ENCODE measurements around the gene SLC12A8.
A peak's percentile ranks its signal among the peaks of the same experiment; 100 is the strongest.

SLC12A8 gene

GRCh38 chr3:125052624-125053303 is 159.8 kb downstream of the SLC12A8 start:
- Histone ChIP-seq H3K9me3 (ENCODE audit: control insufficient read depth, low read length) (no peaks in the 10 kb centered on the region), H3K27ac (ENCODE audit: low read depth, low read length, severe bottlenecking) (peak overlapping the region; percentile 96), H3K4me1 (ENCODE audit: control insufficient read depth, insufficient read depth, low read length, poor library complexity, severe bottlenecking) (peaks cover 58% of the 10 kb centered on the region), H3K4me3 (ENCODE audit: extremely low read depth, insufficient read depth, low read length, poor library complexity, severe bottlenecking) (peak overlapping the region; percentile 92), H3K36me3 (ENCODE audit: control insufficient read depth, insufficient read depth, low read length) (peaks cover 52% of the 10 kb centered on the region)
- 43 to 46% methylated on average over 6 to 7 of the region's 8 CpGs for WGBS, 2 experiments (ENCODE audit: insufficient coverage in 2 of 2)

- Histone ChIP-seq H3K4me1 (ENCODE audit: control insufficient read depth, insufficient read depth, low read length, poor library complexity, severe bottlenecking) (peaks cover 60% of the 10 kb centered on the region), H3K9me3 (ENCODE audit: control insufficient read depth, low read length) (no peaks in the 10 kb centered on the region), H3K36me3 (ENCODE audit: control insufficient read depth, insufficient read depth, low read length) (peaks cover 60% of the 10 kb centered on the region), H3K27ac (ENCODE audit: low read depth, low read length, severe bottlenecking) (peak overlapping the region; percentile 96), H3K4me3 (ENCODE audit: extremely low read depth, insufficient read depth, low read length, poor library complexity, severe bottlenecking) (peak overlapping the region; percentile 92)
- 11 to 13% methylated on average over 6 to 10 of the region's 14 CpGs for WGBS, 2 experiments (ENCODE audit: insufficient coverage in 2 of 2)
Measured at GRCh38 chr3:125051715-125052581, 160.6 kb downstream of the SLC12A8 start.

- Histone ChIP-seq H3K36me3 (ENCODE audit: control insufficient read depth, insufficient read depth, low read length) (peaks cover 67% of the 10 kb centered on the region), H3K4me3 (ENCODE audit: extremely low read depth, insufficient read depth, low read length, poor library complexity, severe bottlenecking) (no peak overlapping the region), H3K9me3 (ENCODE audit: control insufficient read depth, low read length) (no peaks in the 10 kb centered on the region), H3K27ac (ENCODE audit: low read depth, low read length, severe bottlenecking) (peak overlapping the region; percentile 96), H3K4me1 (ENCODE audit: control insufficient read depth, insufficient read depth, low read length, poor library complexity, severe bottlenecking) (peaks cover 59% of the 10 kb centered on the region)
- WGBS, 2 experiments (ENCODE audit: insufficient coverage in 2 of 2) = 85 to 100% methylated on average over 3 to 4 of the region's 7 CpGs
Measured at GRCh38 chr3:125051205-125051604, 161.3 kb downstream of the SLC12A8 start.

- Histone ChIP-seq H3K9me3 (ENCODE audit: control insufficient read depth, low read length) (no peaks in the 10 kb centered on the region), H3K4me1 (ENCODE audit: control insufficient read depth, insufficient read depth, low read length, poor library complexity, severe bottlenecking) (peaks cover 63% of the 10 kb centered on the region)
- 89 to 90% methylated on average over 4 to 6 of the region's 6 CpGs for WGBS, 2 experiments (ENCODE audit: insufficient coverage in 2 of 2)
Measured at GRCh38 chr3:125050488-125051090, 162.0 kb downstream of the SLC12A8 start.

GRCh38 chr3:125048282-125048681 is 164.3 kb downstream of the SLC12A8 start:
- Histone ChIP-seq H3K4me3 (ENCODE audit: extremely low read depth, insufficient read depth, low read length, poor library complexity, severe bottlenecking) (no peak overlapping the region), H3K27ac (ENCODE audit: low read depth, low read length, severe bottlenecking) (no peak overlapping the region), H3K36me3 (ENCODE audit: control insufficient read depth, insufficient read depth, low read length) (peaks cover 80% of the 10 kb centered on the region), H3K9me3 (ENCODE audit: control insufficient read depth, low read length) (no peaks in the 10 kb centered on the region), H3K4me1 (ENCODE audit: control insufficient read depth, insufficient read depth, low read length, poor library complexity, severe bottlenecking) (peaks cover 77% of the 10 kb centered on the region)
- WGBS, 2 experiments (ENCODE audit: insufficient coverage in 2 of 2) = 94 to 100% methylated on average over 3 of the region's 3 CpGs

More at GRCh38 chr3:125050488-125051090, 162.0 kb downstream of the SLC12A8 start:
- Histone ChIP-seq H3K27ac (ENCODE audit: low read depth, low read length, severe bottlenecking) (no peak overlapping the region), H3K36me3 (ENCODE audit: control insufficient read depth, insufficient read depth, low read length) (peaks cover 67% of the 10 kb centered on the region), H3K4me3 (ENCODE audit: extremely low read depth, insufficient read depth, low read length, poor library complexity, severe bottlenecking) (no peak overlapping the region)

GRCh38 chr3:125045965-125046364 is 166.6 kb downstream of the SLC12A8 start:
- no peak overlapping the region for H3K4me3 ChIP-seq (ENCODE audit: extremely low read depth, insufficient read depth, low read length, poor library complexity, severe bottlenecking)
- H3K27ac ChIP-seq (ENCODE audit: low read depth, low read length, severe bottlenecking) = no peak overlapping the region
- 57 to 80% methylated on average over 1 to 2 of the region's 2 CpGs for WGBS, 2 experiments (ENCODE audit: insufficient coverage in 2 of 2)
- peaks cover 77% of the 10 kb centered on the region for H3K4me1 ChIP-seq (ENCODE audit: control insufficient read depth, insufficient read depth, low read length, poor library complexity, severe bottlenecking)
- H3K36me3 ChIP-seq (ENCODE audit: control insufficient read depth, insufficient read depth, low read length) = peaks cover 85% of the 10 kb centered on the region
- no peaks in the 10 kb centered on the region for H3K9me3 ChIP-seq (ENCODE audit: control insufficient read depth, low read length)

GRCh38 chr3:125045194-125045593 is 167.4 kb downstream of the SLC12A8 start:
- Histone ChIP-seq H3K4me3 (ENCODE audit: extremely low read depth, insufficient read depth, low read length, poor library complexity, severe bottlenecking) (no peak overlapping the region), H3K9me3 (ENCODE audit: control insufficient read depth, low read length) (no peaks in the 10 kb centered on the region), H3K36me3 (ENCODE audit: control insufficient read depth, insufficient read depth, low read length) (peaks cover 80% of the 10 kb centered on the region), H3K27ac (ENCODE audit: low read depth, low read length, severe bottlenecking) (no peak overlapping the region), H3K4me1 (ENCODE audit: control insufficient read depth, insufficient read depth, low read length, poor library complexity, severe bottlenecking) (peaks cover 80% of the 10 kb centered on the region)
- 82 to 91% methylated on average over 4 to 5 of the region's 5 CpGs for WGBS, 2 experiments (ENCODE audit: insufficient coverage in 2 of 2)

- no peak overlapping the region for H3K4me3 ChIP-seq (ENCODE audit: extremely low read depth, insufficient read depth, low read length, poor library complexity, severe bottlenecking)
- no peaks in the 10 kb centered on the region for H3K9me3 ChIP-seq (ENCODE audit: control insufficient read depth, low read length)
- H3K27ac ChIP-seq (ENCODE audit: low read depth, low read length, severe bottlenecking) = peak overlapping the region; percentile 81
- peaks cover 72% of the 10 kb centered on the region for H3K36me3 ChIP-seq (ENCODE audit: control insufficient read depth, insufficient read depth, low read length)
- H3K4me1 ChIP-seq (ENCODE audit: control insufficient read depth, insufficient read depth, low read length, poor library complexity, severe bottlenecking) = peaks cover 91% of the 10 kb centered on the region
- WGBS, 2 experiments (ENCODE audit: insufficient coverage in 2 of 2) = 81 to 86% methylated on average over 13 to 19 of the region's 20 CpGs
Measured at GRCh38 chr3:125043599-125044151, 168.9 kb downstream of the SLC12A8 start.

- Histone ChIP-seq H3K27ac (ENCODE audit: low read depth, low read length, severe bottlenecking) (peak overlapping the region; percentile 81), H3K4me3 (ENCODE audit: extremely low read depth, insufficient read depth, low read length, poor library complexity, severe bottlenecking) (no peak overlapping the region), H3K9me3 (ENCODE audit: control insufficient read depth, low read length) (no peaks in the 10 kb centered on the region), H3K36me3 (ENCODE audit: control insufficient read depth, insufficient read depth, low read length) (peaks cover 72% of the 10 kb centered on the region), H3K4me1 (ENCODE audit: control insufficient read depth, insufficient read depth, low read length, poor library complexity, severe bottlenecking) (peaks cover 86% of the 10 kb centered on the region)
- WGBS, 2 experiments (ENCODE audit: insufficient coverage in 2 of 2) = 77 to 78% methylated on average over 10 to 15 of the region's 17 CpGs
Measured at GRCh38 chr3:125042725-125043406, 169.7 kb downstream of the SLC12A8 start.

Data from mesodermal cell (in vitro differentiated cells).